Measurements from ENCODE around the gene FCGR1A.
"Not testable (repeated sequence)": the region's sequence is repeated elsewhere in the genome, so short reads cannot be mapped to it uniquely, and the experiment has no call there.

Gene FCGR1A

DNA sequence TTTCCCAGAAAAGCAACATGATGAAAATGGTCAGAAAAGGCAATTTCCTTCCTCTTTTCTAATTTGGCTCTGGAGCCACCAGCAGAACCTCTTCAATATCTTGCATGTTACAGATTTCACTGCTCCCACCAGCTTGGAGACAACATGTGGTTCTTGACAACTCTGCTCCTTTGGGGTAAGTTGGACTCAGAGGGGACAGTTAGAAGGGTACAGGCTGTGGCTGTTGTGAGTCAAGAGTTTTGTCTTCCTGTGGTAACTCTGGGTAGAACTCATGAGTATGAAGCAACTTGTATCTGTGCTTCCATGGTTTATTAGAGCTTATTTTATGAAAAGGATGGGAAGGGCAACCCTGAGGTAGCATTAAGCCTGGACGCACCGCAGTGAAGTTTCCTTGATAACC is at the start of gene FCGR1A:
Gene FCGR1A (plus strand): TSS at position 95 of the 400 bp plus-strand sequence. CDS start 50 bp downstream, at position 145.
- not testable (repeated sequence) for DNase-seq

DNA sequence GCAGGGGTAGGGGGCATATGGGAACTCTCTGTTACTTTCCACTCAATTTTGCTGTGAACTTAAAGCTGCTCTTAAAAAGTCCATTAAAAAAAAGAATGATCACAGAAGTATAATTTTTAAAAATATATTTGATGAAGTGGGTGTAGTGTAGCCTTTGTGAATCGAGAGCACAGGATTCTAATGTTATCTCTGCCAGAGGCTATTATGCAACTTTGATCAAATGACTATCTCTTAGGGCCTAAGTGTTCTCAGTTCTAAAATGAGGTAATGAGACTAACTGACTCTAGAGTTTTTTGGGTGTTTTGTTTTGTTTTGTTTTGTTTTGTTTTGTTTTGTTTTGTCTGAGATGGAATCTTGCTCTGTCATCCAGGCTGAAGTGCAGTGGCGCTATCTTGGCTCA is 49.7 kb upstream of the FCGR1A start:
- DNase-seq: not testable (repeated sequence)

DNA sequence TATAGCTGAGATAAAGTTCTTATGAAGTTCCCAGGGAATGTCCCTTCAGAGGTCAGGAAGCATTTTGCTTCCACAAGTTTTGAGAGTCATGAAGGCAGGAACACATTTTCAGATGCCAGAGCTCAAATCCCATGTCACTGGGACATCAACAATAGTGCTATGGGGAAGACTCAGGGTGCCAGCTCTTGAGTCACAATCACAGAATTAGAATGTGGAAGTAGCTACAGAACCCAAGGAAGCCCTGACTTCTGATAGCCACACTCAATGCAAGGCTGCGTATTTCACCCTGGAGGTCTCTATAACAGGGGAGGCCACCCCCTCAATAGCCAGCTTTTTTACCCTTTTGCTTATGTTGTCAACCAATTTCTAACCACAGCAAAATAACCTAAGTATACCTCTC is 47.8 kb upstream of the FCGR1A start:
- not testable (repeated sequence) for DNase-seq

DNA sequence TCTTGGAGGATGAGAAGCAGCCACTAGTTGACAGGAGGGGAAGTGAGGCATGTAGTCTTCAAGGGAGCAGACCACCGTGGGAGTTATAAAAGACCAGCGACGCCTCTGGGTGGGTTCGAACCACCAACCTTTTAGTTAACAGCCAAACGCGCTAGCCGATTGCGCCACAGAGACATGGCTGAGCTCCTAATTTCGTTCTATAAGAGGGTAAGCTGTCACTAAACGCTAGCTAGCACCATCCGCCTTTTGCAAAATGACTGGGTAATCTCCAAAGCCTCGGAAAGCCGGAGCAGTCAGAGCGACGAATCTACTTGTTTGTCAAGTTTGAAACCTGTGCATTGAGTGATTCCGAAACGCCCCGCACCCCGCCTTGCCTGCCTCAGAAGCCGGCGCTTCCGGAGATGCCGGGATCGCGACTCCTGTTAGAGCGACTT is 42.3 kb upstream of the FCGR1A start:
- DNase-seq: not testable (repeated sequence)

DNA sequence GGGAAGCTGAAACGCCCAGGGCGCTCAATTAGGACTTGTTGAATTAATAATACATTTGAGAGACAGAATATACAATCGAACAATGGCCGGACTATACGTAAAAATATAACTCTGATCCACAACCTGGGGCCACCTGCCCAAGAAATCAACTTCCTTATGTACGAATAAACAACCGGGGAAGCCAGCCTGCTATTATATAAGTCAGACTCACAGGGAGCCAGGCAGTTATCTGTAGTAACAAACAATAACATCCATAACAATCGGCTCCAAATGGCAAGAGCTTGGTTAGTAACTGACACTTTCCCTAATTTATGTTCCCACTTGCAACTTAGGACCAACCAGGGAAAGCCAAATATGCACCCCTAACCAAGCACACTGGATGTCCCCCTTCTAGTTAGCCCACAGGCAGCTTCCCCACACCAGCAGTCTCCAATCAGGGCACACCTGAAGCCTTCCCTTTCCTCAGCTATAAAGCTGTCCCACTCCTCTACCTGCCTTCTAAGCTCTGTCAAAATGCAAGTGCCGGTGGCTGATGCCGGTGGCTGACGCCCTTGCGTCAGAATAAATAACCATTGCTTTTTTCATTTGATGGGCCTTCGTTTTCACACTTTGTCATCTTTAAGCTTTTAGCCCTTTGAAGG is 41.8 kb upstream of the FCGR1A start:
- DNase-seq: not testable (repeated sequence)

DNA sequence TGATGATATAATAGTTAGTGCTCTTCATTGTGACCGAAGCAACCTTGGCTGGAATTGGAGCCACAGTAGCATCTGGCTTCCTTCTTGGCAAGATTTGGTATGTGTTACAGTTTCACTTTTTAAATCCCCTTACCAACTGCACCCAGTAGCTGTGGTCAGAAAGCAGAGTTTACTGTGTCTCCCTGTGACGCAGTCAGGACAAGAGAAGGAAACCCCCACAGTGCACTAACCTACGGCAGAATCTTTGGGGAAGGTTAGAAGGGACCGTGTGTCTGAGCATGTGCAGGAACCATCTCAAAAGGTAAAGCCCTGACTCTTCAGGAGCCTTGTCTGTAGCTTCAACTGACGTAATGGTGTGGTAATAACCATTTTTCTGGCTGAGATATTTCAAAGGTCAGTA is 40.6 kb upstream of the FCGR1A start:
- not testable (repeated sequence) for DNase-seq

DNA sequence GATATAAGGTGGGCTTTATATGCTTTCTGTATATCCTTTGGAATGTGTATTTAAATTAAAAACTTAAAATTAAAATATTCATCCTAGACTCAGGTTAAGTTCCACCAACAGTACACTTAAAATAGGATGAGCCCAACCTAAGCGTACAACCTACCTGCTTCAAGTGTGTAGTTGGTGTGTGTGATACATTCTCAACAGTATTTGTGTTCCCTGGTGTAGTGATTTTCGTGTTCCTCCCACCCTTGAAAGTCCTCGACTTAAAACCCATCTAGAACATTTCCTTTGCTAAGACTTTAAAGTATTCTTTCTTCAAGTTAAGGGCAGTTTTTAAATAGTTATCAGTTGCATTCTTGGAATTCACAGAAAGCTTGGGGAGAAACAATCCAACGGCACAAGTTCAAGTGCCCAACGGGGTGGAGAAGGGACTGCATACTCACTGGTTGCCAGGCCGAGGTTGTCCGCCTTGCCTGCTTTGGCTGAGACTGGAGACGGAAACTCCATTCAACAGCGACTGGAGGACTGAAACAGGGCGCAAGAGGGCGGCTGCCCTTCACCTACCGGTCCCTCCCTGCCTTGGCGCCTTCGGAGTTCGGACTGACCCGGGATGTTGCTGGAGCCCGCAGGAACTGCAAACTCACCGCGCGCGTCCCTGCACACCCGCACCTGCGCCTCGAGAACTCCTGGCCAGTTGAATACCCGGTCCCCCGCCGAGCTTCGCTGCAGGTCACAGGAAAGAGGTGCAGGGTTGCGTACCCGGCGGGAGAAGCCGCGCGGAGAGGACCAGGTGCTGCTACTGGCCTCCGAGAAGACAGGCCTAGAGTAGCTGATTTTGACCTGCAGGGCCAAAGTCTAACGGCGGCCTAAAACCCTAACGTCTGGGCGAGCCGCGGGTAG is 35.8 kb upstream of the FCGR1A start:
- DNase-seq: not testable (repeated sequence)

DNA sequence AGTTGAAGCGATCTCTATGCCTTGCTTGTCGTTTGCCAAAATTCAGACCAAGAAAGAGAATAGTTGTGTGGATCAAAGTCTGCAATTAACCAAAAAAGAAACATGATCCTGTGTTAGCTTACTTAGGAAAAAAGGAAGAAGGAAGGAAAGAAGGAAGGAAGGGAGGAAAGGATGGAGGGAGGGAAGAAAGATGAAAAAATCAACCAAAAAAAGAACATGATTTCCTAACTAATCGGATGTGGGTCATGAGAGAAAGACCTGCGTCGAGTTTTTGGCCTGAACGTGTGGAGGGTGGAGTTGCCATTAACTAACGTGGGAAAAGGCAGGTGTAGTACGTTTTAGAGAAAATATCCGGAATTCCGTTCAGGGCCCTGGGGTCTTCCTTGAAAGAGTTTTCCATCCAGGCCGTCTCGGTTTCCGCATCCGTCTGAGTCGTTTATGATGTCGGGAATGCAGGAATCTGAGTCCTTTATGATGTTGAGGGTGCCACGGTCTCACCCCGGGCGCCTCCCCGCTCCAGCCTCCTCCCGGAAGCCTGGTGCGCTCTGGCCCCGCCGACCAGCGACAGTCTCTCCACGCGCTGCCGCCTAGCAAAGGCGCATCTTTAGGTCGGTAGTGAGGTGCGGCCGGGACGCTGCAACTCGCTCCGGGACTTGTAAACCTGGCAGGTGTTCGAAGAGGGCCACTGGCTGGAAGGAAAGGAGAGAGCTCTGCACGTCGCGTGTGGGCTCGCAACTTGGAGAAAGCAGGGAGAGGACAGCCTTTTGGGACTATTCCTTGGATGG is 34.9 kb upstream of the FCGR1A start:
- not testable (repeated sequence) for DNase-seq

DNA sequence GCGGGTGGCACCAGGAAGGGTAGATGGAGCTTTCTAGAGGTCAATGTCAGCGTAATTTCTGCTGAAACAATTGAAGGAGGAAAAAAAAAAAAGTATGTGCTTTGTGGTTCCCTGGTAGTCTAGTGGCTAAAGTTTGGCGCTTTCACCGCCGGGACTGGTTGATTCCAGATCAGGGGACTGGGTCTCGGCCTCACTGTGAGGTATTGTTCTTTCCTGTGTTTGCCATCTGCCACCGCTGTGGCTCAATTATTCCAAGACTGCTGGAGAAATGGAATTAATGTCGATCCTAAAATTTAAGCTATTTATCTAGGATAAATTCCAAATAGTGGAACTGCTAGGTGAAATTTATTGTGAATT is 34.4 kb upstream of the FCGR1A start:
- not testable (repeated sequence) for DNase-seq

DNA sequence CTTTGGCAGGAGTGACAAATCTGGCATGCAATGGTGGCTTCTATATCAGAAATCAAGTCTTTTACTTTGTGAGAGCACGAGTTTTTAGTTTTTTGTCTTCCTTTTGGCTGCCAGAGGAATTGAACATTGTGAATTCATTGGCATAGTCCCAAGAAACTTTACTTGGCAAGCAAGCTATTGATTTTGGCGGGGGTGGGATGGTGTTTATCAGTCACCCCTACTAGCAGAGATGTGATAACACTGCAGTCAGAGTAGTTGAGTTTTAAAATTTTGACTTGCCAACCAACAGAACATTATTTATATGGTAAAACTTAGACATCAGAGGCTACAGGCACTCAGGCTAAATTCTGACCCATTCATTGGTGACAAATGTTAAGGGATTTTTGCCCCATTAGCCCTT is 31.9 kb upstream of the FCGR1A start:
- DNase-seq: not testable (repeated sequence)

DNA sequence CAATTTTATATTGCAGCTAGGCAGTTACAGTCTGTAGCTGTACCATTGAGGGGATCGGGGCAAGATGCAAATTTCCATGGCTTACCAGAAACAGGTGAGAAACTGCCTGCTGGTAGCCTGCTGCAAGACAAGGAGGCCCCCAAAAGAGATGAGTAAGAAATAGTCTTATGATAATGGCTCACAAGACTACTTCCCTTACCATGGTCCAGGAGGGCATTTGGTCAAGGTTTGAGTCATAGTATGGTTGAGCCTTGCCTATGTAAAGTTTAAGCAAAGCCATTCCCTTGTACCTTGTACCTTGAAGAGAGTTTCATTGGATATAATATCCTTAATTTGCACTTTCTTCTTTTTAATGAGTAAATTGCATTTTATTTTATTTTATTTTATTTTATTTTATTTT is 30.3 kb upstream of the FCGR1A start:
- not testable (repeated sequence) for DNase-seq

DNA sequence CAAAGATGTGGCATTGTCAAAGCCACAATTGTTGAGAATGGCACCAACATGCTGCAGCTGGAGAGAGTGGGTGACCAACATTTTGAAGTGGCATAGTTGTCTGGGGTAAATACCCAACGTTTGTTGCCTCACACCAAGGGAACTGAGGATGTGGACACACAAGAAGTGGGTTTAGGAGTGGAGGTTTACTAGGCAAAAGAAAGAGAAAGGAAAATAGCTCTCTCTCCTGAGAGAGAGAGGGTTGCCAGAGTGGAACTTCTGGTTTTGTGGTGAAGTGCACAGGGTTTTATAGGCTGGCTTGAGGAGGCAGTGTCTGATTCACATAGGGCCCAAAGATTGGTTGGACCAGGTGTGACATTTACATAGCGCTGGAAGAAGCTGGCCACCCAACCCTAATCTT is 29.0 kb upstream of the FCGR1A start:
- not testable (repeated sequence) for DNase-seq

DNA sequence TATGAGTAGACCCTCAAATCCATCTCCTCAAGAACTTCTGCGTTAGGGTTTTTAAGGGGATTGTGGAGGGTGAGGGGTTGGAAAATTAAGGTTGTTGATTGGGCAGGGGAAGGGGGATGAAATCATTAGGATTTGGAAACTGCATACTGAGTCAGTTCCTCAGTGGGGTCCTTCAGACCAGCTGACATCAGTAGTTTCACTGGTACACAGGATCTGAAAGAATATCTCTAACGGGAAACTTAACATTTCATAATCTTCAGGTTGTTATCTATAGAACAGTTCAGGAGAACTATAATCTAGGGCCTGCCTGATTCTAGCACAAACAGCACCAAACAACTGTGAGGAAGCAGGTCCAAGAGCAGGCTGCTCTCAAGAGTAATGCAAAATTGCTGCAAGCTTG is 27.2 kb upstream of the FCGR1A start:
- DNase-seq: not testable (repeated sequence)

DNA sequence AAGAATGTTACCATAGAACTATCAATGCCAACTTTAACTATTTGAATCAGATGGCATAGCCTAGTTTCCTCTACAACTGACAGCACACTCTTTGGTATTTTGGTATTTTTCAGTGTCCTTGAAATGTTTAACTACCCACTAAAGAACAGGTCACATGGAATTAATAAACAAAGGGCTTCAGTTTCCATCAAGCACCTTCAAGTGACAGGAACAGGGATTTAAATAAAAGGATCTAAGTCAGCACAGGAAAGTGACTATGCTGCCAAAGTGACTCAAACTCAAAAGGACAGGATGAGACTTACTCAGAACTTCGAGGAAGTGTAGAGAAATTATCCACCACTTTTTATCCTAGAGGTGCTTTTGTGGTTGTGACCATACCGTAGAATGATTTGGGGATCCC is 20.2 kb upstream of the FCGR1A start:
- DNase-seq: not testable (repeated sequence)

DNA sequence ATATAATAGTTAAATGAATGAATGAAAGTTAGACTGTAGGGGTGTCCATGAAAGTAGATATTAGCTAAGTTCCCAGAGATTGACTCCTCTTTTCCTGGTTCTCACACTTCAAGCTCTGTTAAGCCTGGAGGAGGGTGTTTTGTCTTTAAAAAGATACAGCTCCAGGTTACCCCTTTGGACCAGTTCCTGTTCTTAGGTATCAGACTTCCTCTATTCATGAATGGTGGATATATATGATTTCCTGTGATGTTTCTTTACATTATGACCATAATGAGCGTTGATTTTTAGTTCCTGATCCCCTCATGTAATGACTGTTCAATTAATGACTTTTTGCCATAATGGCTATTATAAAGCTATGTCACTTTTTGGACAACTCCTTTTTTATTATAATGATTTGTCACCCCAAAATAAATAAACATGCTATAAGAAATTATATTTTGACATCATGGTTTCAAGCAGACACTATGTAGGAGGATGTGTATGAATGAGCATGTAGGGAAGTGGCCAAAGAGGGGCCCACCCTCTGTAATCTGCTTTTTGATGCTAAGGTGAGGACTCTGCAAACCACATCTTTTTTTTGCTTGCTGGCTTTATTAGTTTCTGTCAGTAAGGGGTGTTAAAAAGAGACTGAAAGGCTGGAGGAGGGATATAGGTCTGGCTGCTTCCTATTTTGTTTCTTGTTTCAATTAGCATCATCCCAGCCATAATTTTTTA is 18.2 kb upstream of the FCGR1A start:
- not testable (repeated sequence) for DNase-seq

DNA sequence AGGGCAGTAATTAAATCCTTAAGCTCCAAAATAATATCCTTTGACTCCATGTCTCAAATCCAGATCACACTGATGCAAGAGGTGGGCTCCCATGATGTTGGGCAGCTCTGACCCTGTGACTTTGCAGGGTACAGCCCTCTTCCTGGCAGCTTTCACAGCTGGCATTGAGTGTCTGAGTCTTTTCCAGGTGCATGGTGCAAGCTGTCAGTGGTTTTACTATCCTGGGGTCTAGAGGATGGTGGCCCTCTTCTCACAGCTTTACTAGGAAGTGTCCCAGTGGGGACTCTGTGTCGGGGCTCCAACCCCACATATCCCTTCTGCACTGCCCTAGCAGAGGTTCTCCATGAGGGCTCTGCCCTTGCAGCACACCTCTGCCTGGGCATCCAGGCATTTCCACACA is 16.3 kb upstream of the FCGR1A start:
- DNase-seq: not testable (repeated sequence)

DNA sequence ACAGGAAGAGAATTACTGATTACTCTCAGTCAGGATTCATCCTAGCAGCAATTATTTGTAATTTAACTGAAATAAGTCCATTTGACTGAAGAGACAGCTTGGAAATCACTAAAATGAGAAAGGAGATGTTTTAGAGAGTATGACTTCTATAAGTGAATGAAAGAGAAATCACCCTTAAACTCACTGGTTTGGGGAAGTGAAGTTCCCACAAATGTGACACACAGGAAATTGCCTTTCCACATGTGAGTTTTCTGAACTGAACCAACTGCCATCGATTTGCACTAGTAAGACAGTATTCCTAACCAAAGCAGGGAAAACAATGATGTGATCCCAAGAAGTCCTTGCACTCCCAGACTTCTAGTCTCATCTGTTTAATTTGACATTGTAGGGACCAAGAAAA is 13.3 kb upstream of the FCGR1A start:
- DNase-seq: not testable (repeated sequence)

DNA sequence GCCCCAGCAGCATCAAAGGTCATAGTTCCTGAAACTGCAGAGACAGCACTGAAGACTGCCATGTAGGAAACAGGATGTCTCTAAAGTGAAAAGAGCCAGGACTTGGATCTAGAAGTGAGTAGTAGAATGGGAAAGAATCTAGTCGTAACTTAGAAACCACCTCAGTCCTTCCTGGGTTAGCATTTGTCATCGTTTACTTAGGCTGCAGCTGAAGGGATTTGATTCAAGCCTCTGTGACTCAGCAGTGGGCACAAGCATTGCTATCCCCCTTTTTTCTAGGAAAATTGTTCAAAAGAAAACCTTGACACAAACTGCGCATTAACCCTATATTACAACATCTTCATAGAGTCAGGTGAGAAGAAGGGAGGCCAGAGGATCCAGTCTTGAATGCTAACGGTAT is 11.8 kb upstream of the FCGR1A start:
- DNase-seq: not testable (repeated sequence)

DNA sequence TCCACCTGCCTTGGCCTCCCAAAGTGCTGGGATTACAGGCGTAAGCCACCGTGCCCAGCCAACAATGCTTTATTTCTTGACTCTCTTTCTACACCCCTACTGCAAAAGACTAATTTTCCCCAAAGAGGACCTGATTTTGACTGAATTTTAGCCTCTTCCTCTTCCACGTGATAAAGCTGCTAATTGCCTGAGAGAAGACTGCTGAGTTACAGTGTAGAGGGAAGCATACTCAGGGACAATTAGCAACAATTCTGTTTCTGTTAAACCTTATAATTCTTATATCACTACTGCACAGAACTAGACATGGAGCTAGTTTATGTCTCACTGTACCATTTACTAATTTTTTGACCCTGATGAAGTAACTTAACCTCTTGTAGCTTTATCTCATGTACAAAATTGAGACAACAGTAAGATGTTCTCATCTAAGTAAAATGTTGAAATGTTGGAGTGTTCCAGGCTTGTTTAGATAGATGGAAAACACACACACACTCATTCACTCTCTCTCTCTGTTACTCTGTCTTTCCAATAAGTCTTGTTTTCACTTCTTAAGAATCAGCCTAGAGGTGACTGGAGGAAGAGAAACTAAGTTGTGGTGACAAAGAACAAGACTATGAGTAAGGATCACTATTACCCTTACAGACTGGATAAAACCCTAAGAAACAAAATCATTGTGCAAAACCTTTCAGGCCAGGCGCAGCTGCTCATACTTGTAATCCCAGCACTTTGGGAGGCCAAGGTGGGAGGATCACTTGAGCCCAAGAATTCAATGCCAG is 10.7 kb upstream of the FCGR1A start:
- DNase-seq: not testable (repeated sequence)

DNA sequence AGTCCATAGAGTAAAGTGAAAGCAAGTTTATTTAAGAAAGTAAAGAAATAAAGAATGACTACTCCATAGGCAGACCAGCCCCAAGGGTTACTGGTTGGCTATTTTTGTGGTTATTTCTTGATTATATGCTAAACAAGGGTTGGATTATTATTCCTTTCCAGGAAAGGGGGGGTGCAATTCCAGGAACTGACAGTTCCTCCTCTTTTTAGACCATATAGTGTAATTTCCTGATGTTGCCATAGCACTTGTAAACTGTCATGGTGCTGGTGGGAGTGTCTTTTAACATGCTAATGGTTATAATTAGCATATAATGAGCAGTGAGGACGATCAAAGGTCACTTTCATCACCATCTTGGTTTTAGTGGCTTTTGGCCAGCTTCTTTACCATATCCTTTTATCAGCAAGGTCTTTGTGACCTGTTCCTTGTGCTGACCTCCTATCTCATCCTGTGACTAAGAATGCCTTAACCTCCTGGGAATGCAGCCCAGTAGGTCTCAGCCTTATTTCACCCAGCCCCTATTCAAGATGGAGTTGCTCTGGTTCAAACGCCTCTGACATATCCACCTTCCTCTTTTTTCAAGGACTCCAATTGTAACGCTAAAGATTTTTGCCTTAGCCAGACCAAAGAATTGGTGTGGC is 6.9 kb upstream of the FCGR1A start:
- DNase-seq: not testable (repeated sequence)

DNA sequence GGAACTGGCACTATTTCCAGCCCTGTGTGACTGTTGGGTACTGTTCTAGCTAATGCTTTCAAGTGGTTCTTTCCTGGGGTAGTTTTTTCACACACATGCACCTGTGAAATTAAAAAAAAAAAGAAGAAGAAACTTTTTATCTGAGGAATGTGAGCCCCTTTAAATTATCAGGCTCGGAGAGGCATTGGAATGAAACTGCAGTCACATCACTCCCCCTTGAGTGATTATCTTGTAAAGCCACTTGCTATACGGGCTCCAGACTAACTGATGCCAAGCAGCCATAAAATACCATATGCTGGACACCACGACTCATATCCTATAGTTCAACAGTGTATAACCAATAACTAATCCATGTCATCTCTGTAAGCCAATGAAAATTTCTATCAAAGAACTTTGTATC is 5.4 kb upstream of the FCGR1A start:
- DNase-seq: not testable (repeated sequence)

Measured in NCI-H187 treated with DMSO at 0.1 percent for 48 hours (cell line).